ENCODE data around the gene XRCC1. TPM values are rescaled to one million over a fixed set of nuclear protein-coding genes. Genes with fewer than 3 reads are reported as not detected.

The XRCC1 gene
- polyA plus RNA-seq, 1 of the 3 experiments (the other 2 are of a cell fraction), result 30.3 TPM

- Histone ChIP-seq H2AFZ (ENCODE audit: low read depth) (no peak overlapping the region), H3K9me2 (no peaks in the 10 kb centered on the region), H4K20me1 (ENCODE audit: insufficient read depth) (no peaks in the 10 kb centered on the region), H3K79me2 (ENCODE audit: insufficient read depth) (no peaks in the 10 kb centered on the region), H3K36me3 (replicated peaks in 1 of 2; ENCODE audit: control insufficient read depth in 1 of 2, insufficient read depth in 2 of 2, low read length in 1 of 2) (peaks cover 0 to 4% of the 10 kb centered on the region in 2 experiments), H3K9ac (no peak overlapping the region), H3K27me3 (ENCODE audit: insufficient read depth) (no peaks in the 10 kb centered on the region), H3K4me1 (ENCODE audit: control insufficient read depth in 1 of 2, insufficient read depth in 2 of 2, low read depth in 1 of 2, low read length in 1 of 2) (no peaks in the 10 kb centered on the region; a peak in 1 of 4 replicates), H3F3A (replicated peaks; ENCODE audit: insufficient read depth) (no peaks in the 10 kb centered on the region), H3K27ac (ENCODE audit: low read depth in 2 of 2, low read length in 1 of 2) (no peak overlapping the region), H3K4me3 (ENCODE audit: low read depth in 2 of 2, low read length in 1 of 2) (no peak overlapping the region), H3K9me3 (no peaks in the 10 kb centered on the region), H3K4me2 (no peak overlapping the region)
- POLR2A ChIA-PET, result no interaction called here
- 87% methylated on average over 3 of the region's 3 CpGs for WGBS (ENCODE audit: low lambda C conversion rate)
- TF ChIP-seq RAD21 (IDR thresholded peaks at IDR 0.05; ENCODE audit: low read length) (no peak), GATA2 (CRISPR knock-in tag; IDR thresholded peaks at IDR 0.05) (no peak), EZH2phosphoT487 (IDR thresholded peaks at IDR 0.05; ENCODE audit: borderline replicate concordance, low read depth) (no peak), RFX5 (IDR thresholded peaks at IDR 0.05; ENCODE audit: low read length) (no peak), JUND (IDR thresholded peaks at IDR 0.05) (no peak), NRF1 (IDR thresholded peaks at IDR 0.05; ENCODE audit: low read depth, low read length) (no peak), MAX (IDR thresholded peaks at IDR 0.05; ENCODE audit: low read depth) (no peak), FOXJ3 (CRISPR knock-in tag; IDR thresholded peaks at IDR 0.05) (no peak), USF2 (IDR thresholded peaks at IDR 0.05; ENCODE audit: borderline replicate concordance, low read depth, low read length) (no peak)
- TF ChIP-seq, protein P1, sequence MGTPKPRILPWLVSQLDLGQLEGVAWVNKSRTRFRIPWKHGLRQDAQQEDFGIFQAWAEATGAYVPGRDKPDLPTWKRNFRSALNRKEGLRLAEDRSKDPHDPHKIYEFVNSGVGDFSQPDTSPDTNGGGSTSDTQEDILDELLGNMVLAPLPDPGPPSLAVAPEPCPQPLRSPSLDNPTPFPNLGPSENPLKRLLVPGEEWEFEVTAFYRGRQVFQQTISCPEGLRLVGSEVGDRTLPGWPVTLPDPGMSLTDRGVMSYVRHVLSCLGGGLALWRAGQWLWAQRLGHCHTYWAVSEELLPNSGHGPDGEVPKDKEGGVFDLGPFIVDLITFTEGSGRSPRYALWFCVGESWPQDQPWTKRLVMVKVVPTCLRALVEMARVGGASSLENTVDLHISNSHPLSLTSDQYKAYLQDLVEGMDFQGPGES (IDR thresholded peaks at IDR 0.05; ENCODE audit: low read depth, low read length), result no peak
- CTCF ChIA-PET, result interaction anchor here (1.9 kb wide), 1 partner anchor 52 kb away, joined by 6 read pairs; no protein-coding TSS in a partner anchor
- no peak for DNase-seq
Measured at GRCh38 chr19:43499042-43499441, 76.3 kb downstream of the XRCC1 start.

- no peak for DNase-seq
- Histone ChIP-seq H3K27me3 (ENCODE audit: insufficient read depth) (no peaks in the 10 kb centered on the region), H3K4me2 (no peak overlapping the region), H3K36me3 (replicated peaks in 1 of 2; ENCODE audit: control insufficient read depth in 1 of 2, insufficient read depth in 2 of 2, low read length in 1 of 2) (peaks cover 0 to 4% of the 10 kb centered on the region in 2 experiments), H3K4me3 (ENCODE audit: low read depth in 2 of 2, low read length in 1 of 2) (no peak overlapping the region), H3F3A (replicated peaks; ENCODE audit: insufficient read depth) (no peaks in the 10 kb centered on the region), H4K20me1 (ENCODE audit: insufficient read depth) (no peaks in the 10 kb centered on the region), H3K9me3 (no peaks in the 10 kb centered on the region), H3K9me2 (no peaks in the 10 kb centered on the region), H3K79me2 (ENCODE audit: insufficient read depth) (no peaks in the 10 kb centered on the region), H2AFZ (ENCODE audit: low read depth) (no peak overlapping the region), H3K9ac (no peak overlapping the region), H3K4me1 (ENCODE audit: control insufficient read depth in 1 of 2, insufficient read depth in 2 of 2, low read depth in 1 of 2, low read length in 1 of 2) (no peaks in the 10 kb centered on the region; a peak in 1 of 4 replicates), H3K27ac (ENCODE audit: low read depth in 2 of 2, low read length in 1 of 2) (no peak overlapping the region)
- POLR2A ChIA-PET, result no interaction called here
- 89% methylated on average over 5 of the region's 5 CpGs for WGBS (ENCODE audit: low lambda C conversion rate)
- CTCF ChIA-PET, result interaction anchor here (1.9 to 2.4 kb wide), 2 partner anchors 33 to 52 kb away, joined by 5 to 6 read pairs; partner anchors contain the start of gene LYPD3
- TF ChIP-seq NFIC (IDR thresholded peaks at IDR 0.05; ENCODE audit: borderline replicate concordance), result no peak
- TF ChIP-seq TAF1 (IDR thresholded peaks at IDR 0.05; ENCODE audit: borderline replicate concordance, low read depth, low read length), result no peak
- no peak for TF ChIP-seq ELF1 (IDR thresholded peaks at IDR 0.05)
- TF ChIP-seq GATA2 (CRISPR knock-in tag; IDR thresholded peaks at IDR 0.05), result no peak
- no peak for TF ChIP-seq GABPA (IDR thresholded peaks at IDR 0.05; ENCODE audit: low read depth)
- TF ChIP-seq RFX5 (IDR thresholded peaks at IDR 0.05; ENCODE audit: low read length), result no peak
- TF ChIP-seq, protein P2, sequence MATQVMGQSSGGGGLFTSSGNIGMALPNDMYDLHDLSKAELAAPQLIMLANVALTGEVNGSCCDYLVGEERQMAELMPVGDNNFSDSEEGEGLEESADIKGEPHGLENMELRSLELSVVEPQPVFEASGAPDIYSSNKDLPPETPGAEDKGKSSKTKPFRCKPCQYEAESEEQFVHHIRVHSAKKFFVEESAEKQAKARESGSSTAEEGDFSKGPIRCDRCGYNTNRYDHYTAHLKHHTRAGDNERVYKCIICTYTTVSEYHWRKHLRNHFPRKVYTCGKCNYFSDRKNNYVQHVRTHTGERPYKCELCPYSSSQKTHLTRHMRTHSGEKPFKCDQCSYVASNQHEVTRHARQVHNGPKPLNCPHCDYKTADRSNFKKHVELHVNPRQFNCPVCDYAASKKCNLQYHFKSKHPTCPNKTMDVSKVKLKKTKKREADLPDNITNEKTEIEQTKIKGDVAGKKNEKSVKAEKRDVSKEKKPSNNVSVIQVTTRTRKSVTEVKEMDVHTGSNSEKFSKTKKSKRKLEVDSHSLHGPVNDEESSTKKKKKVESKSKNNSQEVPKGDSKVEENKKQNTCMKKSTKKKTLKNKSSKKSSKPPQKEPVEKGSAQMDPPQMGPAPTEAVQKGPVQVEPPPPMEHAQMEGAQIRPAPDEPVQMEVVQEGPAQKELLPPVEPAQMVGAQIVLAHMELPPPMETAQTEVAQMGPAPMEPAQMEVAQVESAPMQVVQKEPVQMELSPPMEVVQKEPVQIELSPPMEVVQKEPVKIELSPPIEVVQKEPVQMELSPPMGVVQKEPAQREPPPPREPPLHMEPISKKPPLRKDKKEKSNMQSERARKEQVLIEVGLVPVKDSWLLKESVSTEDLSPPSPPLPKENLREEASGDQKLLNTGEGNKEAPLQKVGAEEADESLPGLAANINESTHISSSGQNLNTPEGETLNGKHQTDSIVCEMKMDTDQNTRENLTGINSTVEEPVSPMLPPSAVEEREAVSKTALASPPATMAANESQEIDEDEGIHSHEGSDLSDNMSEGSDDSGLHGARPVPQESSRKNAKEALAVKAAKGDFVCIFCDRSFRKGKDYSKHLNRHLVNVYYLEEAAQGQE (IDR thresholded peaks at IDR 0.05; ENCODE audit: low read depth, low read length), result no peak
- TF ChIP-seq RAD21 (IDR thresholded peaks at IDR 0.05; ENCODE audit: low read length), result no peak
- TF ChIP-seq JUND (IDR thresholded peaks at IDR 0.05), result no peak
- no peak for TF ChIP-seq POLR2AphosphoS5 (IDR thresholded peaks at IDR 0.05; ENCODE audit: low read depth, low read length)
- no peak for TF ChIP-seq FOXJ3 (CRISPR knock-in tag; IDR thresholded peaks at IDR 0.05)
- TF ChIP-seq RXRA (IDR thresholded peaks at IDR 0.05; ENCODE audit: borderline replicate concordance, low read depth), result no peak
- no peak for TF ChIP-seq TCF12 (IDR thresholded peaks at IDR 0.05)
- TF ChIP-seq, protein P3, sequence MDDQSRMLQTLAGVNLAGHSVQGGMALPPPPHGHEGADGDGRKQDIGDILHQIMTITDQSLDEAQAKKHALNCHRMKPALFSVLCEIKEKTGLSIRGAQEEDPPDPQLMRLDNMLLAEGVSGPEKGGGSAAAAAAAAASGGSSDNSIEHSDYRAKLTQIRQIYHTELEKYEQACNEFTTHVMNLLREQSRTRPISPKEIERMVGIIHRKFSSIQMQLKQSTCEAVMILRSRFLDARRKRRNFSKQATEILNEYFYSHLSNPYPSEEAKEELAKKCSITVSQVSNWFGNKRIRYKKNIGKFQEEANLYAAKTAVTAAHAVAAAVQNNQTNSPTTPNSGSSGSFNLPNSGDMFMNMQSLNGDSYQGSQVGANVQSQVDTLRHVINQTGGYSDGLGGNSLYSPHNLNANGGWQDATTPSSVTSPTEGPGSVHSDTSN (IDR thresholded peaks at IDR 0.05), result no peak
Measured at GRCh38 chr19:43498233-43498842, 77.0 kb downstream of the XRCC1 start.

Data from SK-N-SH (cell line).